ENCODE data around the gene PMM2.

PMM2 gene

GRCh38 chr16:8892101-8892575 lies 94.5 kb downstream of the PMM2 start:
- no peak for TF ChIP-seq CTCF (conservative IDR thresholded peaks at IDR 0.05)

GRCh38 chr16:8893426-8893825 lies 95.8 kb downstream of the PMM2 start:
- H3K27ac ChIP-seq: no peak overlapping the region
- TF ChIP-seq CTCF (conservative IDR thresholded peaks at IDR 0.05): no peak

More at GRCh38 chr16:8892101-8892575, 94.5 kb downstream of the PMM2 start:
- no peak overlapping the region for H3K27ac ChIP-seq

GRCh38 chr16:8893976-8894690 lies 96.5 kb downstream of the PMM2 start:
- no peak for TF ChIP-seq CTCF (conservative IDR thresholded peaks at IDR 0.05)

GRCh38 chr16:8894736-8895334 lies 97.2 kb downstream of the PMM2 start:
- no peak overlapping the region for H3K27ac ChIP-seq
- no peak for TF ChIP-seq CTCF (conservative IDR thresholded peaks at IDR 0.05)

More at GRCh38 chr16:8893976-8894690, 96.5 kb downstream of the PMM2 start:
- H3K27ac ChIP-seq: no peak overlapping the region

- no peak overlapping the region for H3K27ac ChIP-seq
- no peak for TF ChIP-seq CTCF (conservative IDR thresholded peaks at IDR 0.05)
Measured at GRCh38 chr16:8898660-8899318, 101.2 kb downstream of the PMM2 start.

Measured in VCaP (cell line).